A673 (cell line): ENCODE measurements around the gene SRD5A1. TPM values are rescaled to one million over a fixed set of nuclear protein-coding genes. Genes with fewer than 3 reads are reported as not detected.
"Not testable (repeated sequence)": the region's sequence is repeated elsewhere in the genome, so short reads cannot be mapped to it uniquely, and the experiment has no call there.

Experiments used
- BruUV-seq: library from RNA; stranded (reverse); fragments of 400-500 nt; replicated peaks from 2 replicates; lab custom pipeline; 2021; lab: Mats Ljungman, UMichigan
- CTCF ChIA-PET: fragments of 300-600 bp; sonication (Branson Sonifier 250); formaldehyde crosslinking; loops from one replicate; lab custom pipeline; 2022; ENCODE audit warnings: antibody characterized with exemption; lab: Charles Lee
- POLR2A ChIA-PET: fragments of 300-600 bp; sonication (Branson Sonifier 250); formaldehyde crosslinking; loops from one replicate; lab custom pipeline; 2022; ENCODE audit warnings: antibody characterized with exemption; ENCODE audit not compliant: low non-redundant PET; lab: Charles Lee
- DNase-seq: peaks from one replicate; pipeline ENCODE4 v3.0.0-alpha.2; 2015; ENCODE audit warnings: low spot score
- H3K27ac ChIP-seq: fragments of 200-600 bp; sonication (generic); 2 replicates; pipeline ENCODE4 v1.5.1; 2016; ENCODE audit warnings: mixed run types, low read depth, mild to moderate bottlenecking, mixed read lengths, antibody characterized with exemption, low read length; ENCODE audit not compliant: poor library complexity, severe bottlenecking
- H3K27me3 ChIP-seq: fragments of 200-600 bp; sonication (generic); replicated peaks from 2 replicates; pipeline ENCODE4 v1.6.1; 2017; ENCODE audit warnings: mixed run types, low read depth, mild to moderate bottlenecking, mixed read lengths, antibody characterized with exemption, low read length; ENCODE audit not compliant: insufficient read depth, poor library complexity
- H3K36me3 ChIP-seq: fragments of 200-600 bp; sonication (generic); 2 replicates; pipeline ENCODE4 v1.6.1; 2016; ENCODE audit warnings: mixed run types, mild to moderate bottlenecking, mixed read lengths, antibody characterized with exemption, low read length; ENCODE audit not compliant: insufficient read depth, poor library complexity, severe bottlenecking
- H3K4me1 ChIP-seq: fragments of 200-600 bp; sonication (generic); 2 replicates; pipeline ENCODE4 v1.6.1; 2017; ENCODE audit warnings: mixed run types, mild to moderate bottlenecking, mixed read lengths, antibody characterized with exemption, low read length; ENCODE audit not compliant: insufficient read depth, poor library complexity, severe bottlenecking
- H3K4me3 ChIP-seq: fragments of 200-600 bp; sonication (generic); 2 replicates; pipeline ENCODE4 v1.5.1; 2016; ENCODE audit warnings: low read depth, mixed run types, mild to moderate bottlenecking, mixed read lengths, low read length; ENCODE audit not compliant: poor library complexity, severe bottlenecking
- H3K9me3 ChIP-seq: fragments of 200-600 bp; sonication (generic); 2 replicates; pipeline ENCODE4 v1.6.1; 2016; ENCODE audit warnings: mixed run types, low read depth, mild to moderate bottlenecking, mixed read lengths, antibody characterized with exemption, low read length; ENCODE audit not compliant: poor library complexity, severe bottlenecking
- CTCF ChIP-seq: fragments of 300-800, 200-600 bp; sonication (generic); conservative IDR thresholded peaks from 2 replicates; pipeline ENCODE4 v1.5.1; 2017; ENCODE audit warnings: low read depth, mild to moderate bottlenecking, antibody characterized with exemption, low read length, moderate library complexity, mixed read lengths
- EZH2 ChIP-seq: fragments of 200-600 bp; sonication (generic); IDR thresholded peaks from 2 replicates; pipeline ENCODE4 v1.6.1; 2017; ENCODE audit warnings: borderline replicate concordance, low read depth, mild to moderate bottlenecking, mixed read lengths, antibody characterized with exemption, low read length; ENCODE audit not compliant: poor library complexity, severe bottlenecking
- intact Hi-C: fragments of 100-400 bp; cut with micrococcal nuclease; formaldehyde crosslinking; loops from one replicate; pipeline ENCODE4 v1.10.0; 2022; ENCODE audit not compliant: unreplicated experiment
- total RNA-seq: library from RNA; stranded (reverse); gene quantifications from 2 replicates; pipeline ENCODE4 v1.2.3, GENCODE V29; 2021

SRD5A1 gene
- total RNA-seq, 1 experiment from 2014 or later: 32.0 TPM

- Histone ChIP-seq H3K4me1 (no peaks in the 10 kb centered on the region), H3K4me3 (no peak overlapping the region), H3K9me3 (no peaks in the 10 kb centered on the region), H3K36me3 (no peaks in the 10 kb centered on the region), H3K27me3 (no peaks in the 10 kb centered on the region), H3K27ac (no peak overlapping the region)
- intact Hi-C loops: no loop called here
- DNase-seq: no peak
- POLR2A ChIA-PET: no interaction called here
- BruUV-seq: no TSS peak
- TF ChIP-seq EZH2: no peak
- no peak for TF ChIP-seq CTCF
- CTCF ChIA-PET: no interaction called here
These were observed 5.0 kb downstream of the SRD5A1 start for GRCh38 chr5:6638236-6638635.

GRCh38 chr5:6642655-6643054 is 9.4 kb downstream of the SRD5A1 start:
- Histone ChIP-seq H3K4me3 (no peak overlapping the region), H3K36me3 (no peaks in the 10 kb centered on the region), H3K4me1 (no peaks in the 10 kb centered on the region), H3K27ac (no peak overlapping the region), H3K9me3 (no peaks in the 10 kb centered on the region), H3K27me3 (no peaks in the 10 kb centered on the region)
- no peak for DNase-seq
- BruUV-seq: no TSS peak
- no peak for TF ChIP-seq EZH2
- no peak for TF ChIP-seq CTCF
- ChIA-PET CTCF (no interaction called here), POLR2A (interaction anchor here (1.2 kb wide), 1 partner anchor 10 kb away, joined by 6 read pairs; the partner anchor contains the start of genes NSUN2 and SRD5A1)
- intact Hi-C loops: no loop called here

- no peak for DNase-seq
- TF ChIP-seq EZH2 (no peak), CTCF (no peak)
- POLR2A ChIA-PET: no interaction called here
- CTCF ChIA-PET: no interaction called here
- H3K36me3 ChIP-seq: no peaks in the 10 kb centered on the region
- intact Hi-C loops: no loop called here
- H3K4me1 ChIP-seq: no peaks in the 10 kb centered on the region
- H3K4me3 ChIP-seq: no peak overlapping the region
- no peaks in the 10 kb centered on the region for H3K27me3 ChIP-seq
- peaks cover 1% of the 10 kb centered on the region for H3K9me3 ChIP-seq
- H3K27ac ChIP-seq: no peak overlapping the region
- no TSS peak for BruUV-seq
These were observed 11.6 kb downstream of the SRD5A1 start for GRCh38 chr5:6644794-6645241.

GRCh38 chr5:6645571-6646362 is 12.5 kb downstream of the SRD5A1 start:
- H3K9me3 ChIP-seq, POLR2A ChIA-PET, BruUV-seq, DNase-seq, H3K36me3 ChIP-seq, H3K4me3 ChIP-seq, intact Hi-C loops, H3K27me3 ChIP-seq, H3K4me1 ChIP-seq, CTCF ChIA-PET, H3K27ac ChIP-seq: not testable (repeated sequence)
